IMR-90 (cell line): Measurements from ENCODE around the gene AMDHD2. TPM values are rescaled to one million over a fixed set of nuclear protein-coding genes. Genes with fewer than 3 reads are reported as not detected.

Experiments used
- ATAC-seq: fragments of 200-7000 bp; cut with Tn5 transposase; 2 replicates; pipeline ENCODE4 v1.9.1; 2020; ENCODE audit warnings: low read depth, mild to moderate bottlenecking, moderate library complexity
- BruUV-seq: library from RNA; stranded (reverse); fragments of 400-500 nt; replicated peaks from 2 replicates; lab custom pipeline; 2021; lab: Mats Ljungman, UMichigan
- CTCF ChIA-PET: fragments of 300-600 bp; formaldehyde crosslinking; extraction: SDS; loops from one replicate; lab custom pipeline; 2021; ENCODE audit warnings: antibody characterized with exemption; lab: Yijun Ruan, JAX
- POLR2A ChIA-PET: fragments of 300-600 bp; sonication (Branson Sonifier 250); formaldehyde crosslinking; loops from one replicate; lab custom pipeline; 2022; ENCODE audit warnings: antibody characterized with exemption; ENCODE audit not compliant: unreplicated experiment; lab: Charles Lee
- DNase-seq: peaks from one replicate; pipeline ENCODE4 v3.0.0; 2013
- H2AFZ ChIP-seq: replicated peaks from 2 replicates; pipeline ENCODE3; 2013; ENCODE audit warnings: low read length, mild to moderate bottlenecking; ENCODE audit not compliant: poor library complexity
- H2AK5ac ChIP-seq: 2 replicates; pipeline ENCODE4 v1.6.1; 2013; ENCODE audit warnings: low read depth, low read length, inconsistent platforms
- H2AK9ac ChIP-seq: replicated peaks from 2 replicates; pipeline ENCODE3; 2013; ENCODE audit warnings: mild to moderate bottlenecking, low read depth, low read length, moderate library complexity; ENCODE audit not compliant: poor library complexity
- H2BK120ac ChIP-seq: 2 replicates; pipeline ENCODE4 v1.6.1; 2013; ENCODE audit warnings: low read depth, low read length, inconsistent platforms
- H2BK15ac ChIP-seq: 3 replicates; pipeline ENCODE4 v1.6.1; 2013; ENCODE audit warnings: low read depth, low read length, inconsistent platforms
- H2BK20ac ChIP-seq: 2 replicates; pipeline ENCODE4 v1.6.1; 2013; ENCODE audit warnings: low read depth, mild to moderate bottlenecking, inconsistent platforms, low read length, moderate library complexity
- H2BK5ac ChIP-seq: 2 replicates; pipeline ENCODE4 v1.6.1; 2013; ENCODE audit warnings: mild to moderate bottlenecking, low read depth, low read length, inconsistent platforms; ENCODE audit not compliant: poor library complexity, severe bottlenecking
- H3K14ac ChIP-seq: replicated peaks from 2 replicates; pipeline ENCODE4 v1.6.1; 2013; ENCODE audit warnings: low read depth, low read length, inconsistent platforms
- H3K18ac ChIP-seq: 2 replicates; pipeline ENCODE4 v1.6.1; 2013; ENCODE audit warnings: low read depth, low read length, control low read depth
- H3K23ac ChIP-seq: 2 replicates; pipeline ENCODE4 v1.6.1; 2013; ENCODE audit warnings: low read depth, low read length, inconsistent platforms
- H3K27ac ChIP-seq: 2 replicates; pipeline ENCODE4 v1.5.1; 2013; ENCODE audit warnings: mild to moderate bottlenecking, control low read depth, low read length; ENCODE audit not compliant: insufficient read depth
- H3K27me3 ChIP-seq: 2 replicates; pipeline ENCODE4 v1.6.1; 2013; ENCODE audit warnings: low read length; ENCODE audit not compliant: control insufficient read depth, insufficient read depth
- H3K36me3 ChIP-seq: 2 replicates; pipeline ENCODE4 v1.6.1; 2013; ENCODE audit warnings: low read length, mixed read lengths; ENCODE audit not compliant: control insufficient read depth, insufficient read depth
- H3K4ac ChIP-seq: 2 replicates; pipeline ENCODE4 v1.6.1; 2013; ENCODE audit warnings: low read depth, low read length, inconsistent platforms
- H3K4me1 ChIP-seq: 2 replicates; pipeline ENCODE4 v1.6.1; 2013; ENCODE audit warnings: low read length, mixed read lengths; ENCODE audit not compliant: control insufficient read depth, insufficient read depth
- H3K4me2 ChIP-seq: 2 replicates; pipeline ENCODE4 v1.6.1; 2013; ENCODE audit warnings: low read depth, mild to moderate bottlenecking, control low read depth, low read length, moderate library complexity
- H3K4me3 ChIP-seq: 2 replicates; pipeline ENCODE4 v1.5.1; 2013; ENCODE audit warnings: low read depth, mild to moderate bottlenecking, control low read depth, low read length, moderate library complexity; ENCODE audit not compliant: insufficient read depth
- H3K56ac ChIP-seq: 2 replicates; pipeline ENCODE4 v1.6.1; 2013; ENCODE audit warnings: low read length, inconsistent platforms; ENCODE audit not compliant: insufficient read depth; ENCODE audit errors: extremely low read depth
- H3K79me1 ChIP-seq, 2 experiments: 2 replicates each; pipeline ENCODE4 v1.6.1; 2013; ENCODE audit warnings: low read length in 2 of 2, inconsistent platforms in 1 of 2, low read depth in 1 of 2
- H3K9ac ChIP-seq: 2 replicates; pipeline ENCODE4 v1.6.1; 2013; ENCODE audit warnings: low read depth, low read length, control low read depth
- H3K9me1 ChIP-seq: 2 replicates; pipeline ENCODE4 v1.6.1; 2013; ENCODE audit warnings: low read length, inconsistent platforms; ENCODE audit not compliant: insufficient read depth
- H3K9me3 ChIP-seq: 2 replicates; pipeline ENCODE4 v1.6.1; 2013; ENCODE audit warnings: low read length; ENCODE audit not compliant: control insufficient read depth, insufficient read depth
- H4K20me1 ChIP-seq: 2 replicates; pipeline ENCODE4 v1.6.1; 2013; ENCODE audit warnings: low read length, inconsistent platforms; ENCODE audit not compliant: insufficient read depth
- H4K5ac ChIP-seq: 2 replicates; pipeline ENCODE4 v1.6.1; 2013; ENCODE audit warnings: mild to moderate bottlenecking, low read depth, low read length, control low read depth
- H4K8ac ChIP-seq, 2 experiments: 2 replicates each; pipeline ENCODE4 v1.6.1; 2013; ENCODE audit warnings: low read depth in 2 of 2, low read length in 2 of 2, control low read depth in 1 of 2, inconsistent platforms in 1 of 2
- H4K91ac ChIP-seq: 2 replicates; pipeline ENCODE4 v1.6.1; 2013; ENCODE audit warnings: low read depth, low read length, inconsistent platforms; ENCODE audit not compliant: insufficient read depth
- CEBPB ChIP-seq: IDR thresholded peaks from 2 replicates; pipeline ENCODE4 v1.6.1; 2012; ENCODE audit warnings: low read depth, low read length, improper control_type of control experiment
- CHD1 ChIP-seq: IDR thresholded peaks from 2 replicates; pipeline ENCODE4 v1.6.1; 2012; ENCODE audit warnings: low read depth, low read length, improper control_type of control experiment
- FOS ChIP-seq: fragments of 150-350 bp; IDR thresholded peaks from 2 replicates; pipeline ENCODE4 v1.6.1; 2016; ENCODE audit warnings: low read depth, low read length
- MAFK ChIP-seq: IDR thresholded peaks from 2 replicates; pipeline ENCODE4 v1.6.1; 2012; ENCODE audit warnings: low read depth, low read length, improper control_type of control experiment
- MAZ ChIP-seq: IDR thresholded peaks from 2 replicates; pipeline ENCODE4 v1.6.1; 2012; ENCODE audit warnings: low read depth, mild to moderate bottlenecking, low read length, improper control_type of control experiment, moderate library complexity, borderline replicate concordance
- MXI1 ChIP-seq: IDR thresholded peaks from 2 replicates; pipeline ENCODE4 v1.6.1; 2012; ENCODE audit warnings: low read depth, mild to moderate bottlenecking, low read length, moderate library complexity, borderline replicate concordance
- NFE2L2 ChIP-seq: fragments of 150-350 bp; IDR thresholded peaks from 2 replicates; pipeline ENCODE4 v1.6.1; 2016; ENCODE audit warnings: low read depth, mild to moderate bottlenecking, low read length
- POLR2A ChIP-seq: IDR thresholded peaks from 2 replicates; pipeline ENCODE4 v1.6.1; 2012; ENCODE audit warnings: mild to moderate bottlenecking, low read depth, low read length
- RAD21 ChIP-seq: IDR thresholded peaks from 2 replicates; pipeline ENCODE4 v1.6.1; 2012; ENCODE audit warnings: low read length, improper control_type of control experiment
- RFX5 ChIP-seq: IDR thresholded peaks from 2 replicates; pipeline ENCODE4 v1.8.0; 2012; ENCODE audit warnings: low read depth, mild to moderate bottlenecking, low read length, moderate library complexity
- SMC3 ChIP-seq: fragments of 150-350 bp; IDR thresholded peaks from 2 replicates; pipeline ENCODE4 v1.6.1; 2016; ENCODE audit warnings: low read depth, mild to moderate bottlenecking, antibody characterized with exemption, low read length, moderate library complexity
- WGBS, 2 experiments: methylation state at CpG; one replicate each; pipeline versions ENCODE4 v1.1.5 to v1.1.7; 2013; ENCODE audit warnings: missing lambda C conversion rate in 2 of 2; ENCODE audit not compliant: insufficient read length in 1 of 2; ENCODE audit errors: extremely low coverage in 2 of 2; 5-methylcytosine and 5-hydroxymethylcytosine counted together
- dilution Hi-C: fragments of 300-500 bp; cut with HindIII; formaldehyde crosslinking; loops from one replicate; pipeline ENCODE4 v1.14.3; 2018; ENCODE audit warnings: low sequenced_read_pairs; ENCODE audit not compliant: unreplicated experiment
- in situ Hi-C: fragments of 300-500 bp; cut with MboI; formaldehyde crosslinking; loops from 3 replicates; pipeline ENCODE4 v1.14.3; 2019; ENCODE audit warnings: low sequenced_read_pairs, inconsistent platforms, mixed read lengths
- intact Hi-C: fragments of 100-400 bp; cut with micrococcal nuclease; formaldehyde crosslinking; loops from 2 replicates; pipeline ENCODE4 v1.10.0; 2022
- polyA plus RNA-seq, 3 experiments: library from polyadenylated mRNA; depleted of rRNA; stranded (reverse); fragments of >200 nt; gene quantifications; 2 replicates each; pipeline ENCODE4 v1.2.3, GENCODE V29; 2012; ENCODE audit warnings: low replicate concordance in 1 of 3
- total RNA-seq: library from RNA; depleted of rRNA; stranded (reverse); fragments of >200 nt; gene quantifications from 2 replicates; pipeline ENCODE4 v1.2.3, GENCODE V29; 2012
- TF ChIP-seq, protein P1 (sequence below): fragments of 150-350 bp; IDR thresholded peaks from 2 replicates; pipeline ENCODE4 v1.6.1; 2017; ENCODE audit warnings: mild to moderate bottlenecking, antibody characterized with exemption, low read length, low read depth
- TF ChIP-seq, protein P2 (sequence below): fragments of 150-350 bp; IDR thresholded peaks from 2 replicates; pipeline ENCODE4 v1.6.1; 2016; ENCODE audit warnings: low read depth, mild to moderate bottlenecking, low read length, moderate library complexity, borderline replicate concordance
- TF ChIP-seq, protein P3 (sequence below): conservative IDR thresholded peaks from 2 replicates; pipeline ENCODE4 v1.5.1; 2012; ENCODE audit warnings: mild to moderate bottlenecking, low read depth, low read length, improper control_type of control experiment

The AMDHD2 gene
- total and polyA plus RNA-seq, 2 of the 4 experiments (the other 2 are of a cell fraction) = 10.6 to 30.3 TPM

DNA sequence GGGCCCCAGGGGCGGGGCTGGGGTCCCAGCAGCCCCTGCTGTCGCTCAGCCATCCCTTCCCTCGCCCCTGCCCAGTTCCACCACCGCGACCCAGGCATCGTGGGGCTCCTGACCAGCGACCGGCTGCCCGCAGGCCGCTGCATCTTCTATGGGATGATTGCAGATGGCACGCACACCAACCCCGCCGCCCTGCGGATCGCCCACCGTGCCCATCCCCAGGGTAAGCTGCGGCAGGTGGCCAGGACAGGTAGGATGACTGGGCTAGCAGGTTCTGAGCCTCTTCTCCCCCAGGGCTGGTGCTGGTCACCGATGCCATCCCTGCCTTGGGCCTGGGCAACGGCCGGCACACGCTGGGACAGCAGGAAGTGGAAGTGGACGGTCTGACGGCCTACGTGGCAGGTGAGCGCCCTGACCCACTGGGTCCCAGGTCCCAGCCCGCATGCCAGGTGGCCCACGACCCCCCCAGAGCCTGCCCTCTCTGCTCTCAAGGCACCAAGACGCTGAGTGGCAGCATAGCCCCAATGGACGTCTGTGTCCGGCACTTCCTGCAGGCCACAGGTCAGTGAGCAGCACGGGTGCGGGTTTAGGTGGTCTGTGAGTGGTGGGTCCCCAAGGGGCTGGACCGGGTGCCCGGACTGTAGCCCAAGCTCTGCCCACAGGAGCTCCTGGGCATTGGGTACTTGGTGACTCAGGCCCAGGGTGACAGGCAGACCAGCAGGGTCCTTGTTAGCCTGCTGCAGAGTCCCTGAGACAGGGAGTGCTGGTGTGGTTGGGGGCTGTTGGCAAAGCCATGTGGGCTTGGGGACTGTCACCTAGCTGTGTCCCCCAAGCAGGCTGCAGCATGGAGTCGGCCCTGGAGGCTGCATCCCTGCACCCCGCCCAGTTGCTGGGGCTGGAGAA is 8.2 kb downstream of the AMDHD2 start:
- DNase-seq (no peak), ATAC-seq (no peak)
- Histone ChIP-seq H2BK20ac (no peak overlapping the region), H2BK15ac (no peak overlapping the region), H4K20me1 (no peaks in the 10 kb centered on the region; the same call in none of the 2 replicates), H4K5ac (no peak overlapping the region), H3K56ac (no peak overlapping the region), H4K8ac (no peak overlapping the region), H3K36me3 (peaks cover 53% of the 10 kb centered on the region), H3K27ac (no peak overlapping the region), H4K91ac (no peak overlapping the region), H2BK5ac (no peak overlapping the region), H3K4me1 (peaks cover 10% of the 10 kb centered on the region), H3K9me3 (no peaks in the 10 kb centered on the region), H3K9me1 (0 out of 2 replicates have a peak, but pooled peaks cover 2% of the 10 kb centered on the region), H3K14ac (no peak overlapping the region), H2AFZ (no peak overlapping the region), H3K9ac (no peak overlapping the region), H2AK9ac (no peak overlapping the region), H3K4ac (no peak overlapping the region), H3K18ac (no peak overlapping the region), H3K23ac (no peak overlapping the region), H3K4me3 (no peak overlapping the region), H3K79me1 (peaks cover 4 to 40% of the 10 kb centered on the region in 2 experiments), H3K27me3 (no peaks in the 10 kb centered on the region), H3K4me2 (no peak overlapping the region), H2BK120ac (no peak overlapping the region), H2AK5ac (no peak overlapping the region)
- POLR2A ChIA-PET = no interaction called here
- intact Hi-C loops (no loop called here), dilution Hi-C loops (no loop called here), in situ Hi-C loops (no loop called here)
- CTCF ChIA-PET = no interaction called here
- 96% methylated on average over 19 of the region's 36 CpGs; no CpG with 5 or more reads in 1 of the 2 experiments for WGBS, 2 experiments
- no TSS peak for BruUV-seq
- TF ChIP-seq MAZ (no peak), MAFK (no peak), SMC3 (no peak), MXI1 (no peak), RFX5 (no peak), POLR2A (no peak), CEBPB (no peak), FOS (no peak), NFE2L2 (no peak), CHD1 (no peak), RAD21 (no peak)
- TF ChIP-seq, protein P1, sequence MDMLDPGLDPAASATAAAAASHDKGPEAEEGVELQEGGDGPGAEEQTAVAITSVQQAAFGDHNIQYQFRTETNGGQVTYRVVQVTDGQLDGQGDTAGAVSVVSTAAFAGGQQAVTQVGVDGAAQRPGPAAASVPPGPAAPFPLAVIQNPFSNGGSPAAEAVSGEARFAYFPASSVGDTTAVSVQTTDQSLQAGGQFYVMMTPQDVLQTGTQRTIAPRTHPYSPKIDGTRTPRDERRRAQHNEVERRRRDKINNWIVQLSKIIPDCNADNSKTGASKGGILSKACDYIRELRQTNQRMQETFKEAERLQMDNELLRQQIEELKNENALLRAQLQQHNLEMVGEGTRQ = no peak
- TF ChIP-seq, protein P2, sequence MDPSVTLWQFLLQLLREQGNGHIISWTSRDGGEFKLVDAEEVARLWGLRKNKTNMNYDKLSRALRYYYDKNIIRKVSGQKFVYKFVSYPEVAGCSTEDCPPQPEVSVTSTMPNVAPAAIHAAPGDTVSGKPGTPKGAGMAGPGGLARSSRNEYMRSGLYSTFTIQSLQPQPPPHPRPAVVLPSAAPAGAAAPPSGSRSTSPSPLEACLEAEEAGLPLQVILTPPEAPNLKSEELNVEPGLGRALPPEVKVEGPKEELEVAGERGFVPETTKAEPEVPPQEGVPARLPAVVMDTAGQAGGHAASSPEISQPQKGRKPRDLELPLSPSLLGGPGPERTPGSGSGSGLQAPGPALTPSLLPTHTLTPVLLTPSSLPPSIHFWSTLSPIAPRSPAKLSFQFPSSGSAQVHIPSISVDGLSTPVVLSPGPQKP = no peak
- TF ChIP-seq, protein P3, sequence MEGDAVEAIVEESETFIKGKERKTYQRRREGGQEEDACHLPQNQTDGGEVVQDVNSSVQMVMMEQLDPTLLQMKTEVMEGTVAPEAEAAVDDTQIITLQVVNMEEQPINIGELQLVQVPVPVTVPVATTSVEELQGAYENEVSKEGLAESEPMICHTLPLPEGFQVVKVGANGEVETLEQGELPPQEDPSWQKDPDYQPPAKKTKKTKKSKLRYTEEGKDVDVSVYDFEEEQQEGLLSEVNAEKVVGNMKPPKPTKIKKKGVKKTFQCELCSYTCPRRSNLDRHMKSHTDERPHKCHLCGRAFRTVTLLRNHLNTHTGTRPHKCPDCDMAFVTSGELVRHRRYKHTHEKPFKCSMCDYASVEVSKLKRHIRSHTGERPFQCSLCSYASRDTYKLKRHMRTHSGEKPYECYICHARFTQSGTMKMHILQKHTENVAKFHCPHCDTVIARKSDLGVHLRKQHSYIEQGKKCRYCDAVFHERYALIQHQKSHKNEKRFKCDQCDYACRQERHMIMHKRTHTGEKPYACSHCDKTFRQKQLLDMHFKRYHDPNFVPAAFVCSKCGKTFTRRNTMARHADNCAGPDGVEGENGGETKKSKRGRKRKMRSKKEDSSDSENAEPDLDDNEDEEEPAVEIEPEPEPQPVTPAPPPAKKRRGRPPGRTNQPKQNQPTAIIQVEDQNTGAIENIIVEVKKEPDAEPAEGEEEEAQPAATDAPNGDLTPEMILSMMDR = no peak
